ENCODE data around the gene SLC9A4. TPM values are rescaled to one million over a fixed set of nuclear protein-coding genes. Genes with fewer than 3 reads are reported as not detected.

Gene SLC9A4
- total and polyA plus RNA-seq, 7 donors: 0.04 TPM; not detected in 6

GRCh38 chr2:102581911-102582310 is 108.9 kb downstream of the SLC9A4 start:
- no peak overlapping the region for H3K27ac ChIP-seq
- no peak overlapping the region for H3K4me3 ChIP-seq

GRCh38 chr2:102582845-102583244 is 109.8 kb downstream of the SLC9A4 start:
- no peak overlapping the region for H3K27ac ChIP-seq
- H3K27me3 ChIP-seq: no peaks in the 10 kb centered on the region
- H3K36me3 ChIP-seq: no peaks in the 10 kb centered on the region
- no peaks in the 10 kb centered on the region for H3K9me3 ChIP-seq
- TF ChIP-seq CTCF (IDR thresholded peaks at IDR 0.05): no peak
- no peak for TF ChIP-seq POLR2A (IDR thresholded peaks at IDR 0.05)
- no peak for TF ChIP-seq POLR2AphosphoS5 (IDR thresholded peaks at IDR 0.05)
- no peak for TF ChIP-seq EP300 (IDR thresholded peaks at IDR 0.05)
- H3K4me1 ChIP-seq: no peaks in the 10 kb centered on the region
- no peak for DNase-seq
- intact Hi-C loops (cut with DNase I): no loop called here
- H3K4me3 ChIP-seq: no peak overlapping the region
- 86 to 90% methylated on average over 2 of the region's 2 CpGs for WGBS, 2 donors

More at GRCh38 chr2:102581911-102582310, 108.9 kb downstream of the SLC9A4 start:
- Histone ChIP-seq H3K9me3 (no peaks in the 10 kb centered on the region), H3K4me1 (no peaks in the 10 kb centered on the region), H3K27me3 (no peaks in the 10 kb centered on the region), H3K36me3 (no peaks in the 10 kb centered on the region)
- TF ChIP-seq EP300 (IDR thresholded peaks at IDR 0.05) (no peak), POLR2A (IDR thresholded peaks at IDR 0.05) (no peak), CTCF (IDR thresholded peaks at IDR 0.05) (no peak), POLR2AphosphoS5 (IDR thresholded peaks at IDR 0.05) (no peak)
- no peak for DNase-seq
- intact Hi-C loops (cut with DNase I): no loop called here

Small RNAs within 50 kb of the gene (small RNA-seq; reads per million reads assigned to genes)
- 0 reads per million in 3 donors for gene MIR4772

Other genes with a start within 250 kb of the SLC9A4 start
- gene IL1RL1, start 161.7 kb upstream of the SLC9A4 start, total RNA-seq: 10 to 100 TPM in 1 of 4 donors, 1 to 10 TPM in 3; 5.4 to 10.7 (median 8.7) TPM
- 1 to 10 TPM in 2 of 3 donors, under 1 TPM in 1; 0.23 to 3.0 (median 3.0) TPM for gene IL1RL1, start 161.7 kb upstream of the SLC9A4 start, polyA plus RNA-seq
- gene IL18R1, start 117.4 kb upstream of the SLC9A4 start, total RNA-seq: 1 to 10 TPM; 1.1 to 5.2 (median 2.4) TPM
- 1 to 10 TPM in 2 of 3 donors, under 1 TPM in 1; 0.60 to 3.9 (median 1.4) TPM for gene IL18R1, start 117.4 kb upstream of the SLC9A4 start, polyA plus RNA-seq
- 1 to 10 TPM in 1 of 4 donors, under 1 TPM in 1, not detected in 2; 0.68 to 1.3 TPM for gene IL18RAP, start 50.1 kb upstream of the SLC9A4 start, total RNA-seq
- 1 to 10 TPM in 1 of 3 donors, under 1 TPM in 1, not detected in 1; 0.96 to 1.4 TPM for gene IL18RAP, start 50.1 kb upstream of the SLC9A4 start, polyA plus RNA-seq
- under 1 TPM in 2 of 4 donors, not detected in 2; under 0.01 to 0.28 TPM for gene SLC9A2, start 146.3 kb downstream of the SLC9A4 start, total RNA-seq
- 10 to 100 TPM in 1 of 3 donors, 1 to 10 TPM in 2; 6.0 to 14.0 (median 6.7) TPM for gene SLC9A2, start 146.3 kb downstream of the SLC9A4 start, polyA plus RNA-seq